OCI-LY3 (cell line): Measurements from ENCODE around the gene WWC1.

Source experiments
- EZH2phosphoT487 ChIP-seq: fragments of 200-600 bp; shearing (Covaris generic); IDR thresholded peaks from 2 replicates; pipeline ENCODE4 v1.6.1; 2018; ENCODE audit warnings: antibody characterized with exemption, mixed run types, low read depth
- TF ChIP-seq, protein P1 (sequence below): fragments of 200-600, 300-600 bp; sonication (generic); IDR thresholded peaks from 2 replicates; pipeline ENCODE4 v1.5.1; 2014; ENCODE audit warnings: antibody characterized with exemption, low read length, low read depth

DNA sequence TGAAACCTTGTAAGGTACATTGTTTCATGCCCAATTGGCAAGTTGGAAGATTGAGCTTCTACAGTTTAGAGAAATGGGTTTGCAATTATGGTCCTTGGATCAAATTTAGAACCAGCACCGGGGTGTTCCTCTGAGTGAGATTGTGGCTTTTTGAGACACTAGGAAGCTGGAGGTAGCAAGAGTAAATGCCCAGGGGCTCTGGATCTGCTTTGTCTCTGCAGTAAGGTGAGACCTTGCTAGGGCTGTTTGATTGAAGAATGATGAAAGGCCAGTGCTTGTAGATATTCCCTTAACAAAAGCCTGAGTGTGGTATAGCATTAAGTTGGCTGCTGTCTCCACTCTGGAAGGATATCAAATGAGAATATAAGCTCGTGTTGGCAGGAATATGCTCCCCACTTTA is 36.0 kb downstream of the WWC1 start:
- TF ChIP-seq, protein P1, sequence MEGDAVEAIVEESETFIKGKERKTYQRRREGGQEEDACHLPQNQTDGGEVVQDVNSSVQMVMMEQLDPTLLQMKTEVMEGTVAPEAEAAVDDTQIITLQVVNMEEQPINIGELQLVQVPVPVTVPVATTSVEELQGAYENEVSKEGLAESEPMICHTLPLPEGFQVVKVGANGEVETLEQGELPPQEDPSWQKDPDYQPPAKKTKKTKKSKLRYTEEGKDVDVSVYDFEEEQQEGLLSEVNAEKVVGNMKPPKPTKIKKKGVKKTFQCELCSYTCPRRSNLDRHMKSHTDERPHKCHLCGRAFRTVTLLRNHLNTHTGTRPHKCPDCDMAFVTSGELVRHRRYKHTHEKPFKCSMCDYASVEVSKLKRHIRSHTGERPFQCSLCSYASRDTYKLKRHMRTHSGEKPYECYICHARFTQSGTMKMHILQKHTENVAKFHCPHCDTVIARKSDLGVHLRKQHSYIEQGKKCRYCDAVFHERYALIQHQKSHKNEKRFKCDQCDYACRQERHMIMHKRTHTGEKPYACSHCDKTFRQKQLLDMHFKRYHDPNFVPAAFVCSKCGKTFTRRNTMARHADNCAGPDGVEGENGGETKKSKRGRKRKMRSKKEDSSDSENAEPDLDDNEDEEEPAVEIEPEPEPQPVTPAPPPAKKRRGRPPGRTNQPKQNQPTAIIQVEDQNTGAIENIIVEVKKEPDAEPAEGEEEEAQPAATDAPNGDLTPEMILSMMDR: no peak
- no peak for TF ChIP-seq EZH2phosphoT487
